HEK293 (cell line): Measurements from ENCODE around the gene HOXB8.

ENCODE experiments used
- IKZF3 ChIP-seq: fragments of 450-650 bp; IDR thresholded peaks from 2 replicates; pipeline ENCODE4 v1.5.0; 2018; ENCODE audit warnings: missing biosample characterization, mild to moderate bottlenecking, missing genetic modification characterization, moderate library complexity
- KLF7 ChIP-seq: fragments of 450-650 bp; formaldehyde crosslinking; IDR thresholded peaks from 2 replicates; pipeline ENCODE4 v1.5.1; 2016; ENCODE audit warnings: missing biosample characterization, missing genetic modification characterization, borderline replicate concordance
- MYNN ChIP-seq: fragments of 450-650 bp; formaldehyde crosslinking; IDR thresholded peaks from 2 replicates; pipeline ENCODE4 v1.5.1; 2016; ENCODE audit warnings: missing biosample characterization, missing genetic modification characterization, borderline replicate concordance
- PRDM1 ChIP-seq: fragments of 450-650 bp; formaldehyde crosslinking; IDR thresholded peaks from 2 replicates; pipeline ENCODE4; 2016; ENCODE audit warnings: missing biosample characterization, missing genetic modification characterization
- PRDM10 ChIP-seq: fragments of 450-650 bp; formaldehyde crosslinking; IDR thresholded peaks from 2 replicates; pipeline ENCODE4 v1.5.1; 2016; ENCODE audit warnings: missing biosample characterization, missing genetic modification characterization
- YY1 ChIP-seq: fragments of 450-650 bp; formaldehyde crosslinking; IDR thresholded peaks from 2 replicates; pipeline ENCODE4 v1.5.1; 2018; ENCODE audit warnings: missing biosample characterization, missing genetic modification characterization
- ZBTB10 ChIP-seq: fragments of 450-650 bp; formaldehyde crosslinking; IDR thresholded peaks from 2 replicates; pipeline ENCODE4 v1.5.1; 2016; ENCODE audit warnings: missing biosample characterization, missing genetic modification characterization
- ZBTB17 ChIP-seq: fragments of 450-650 bp; formaldehyde crosslinking; IDR thresholded peaks from 2 replicates; pipeline ENCODE4 v1.5.1; 2016; ENCODE audit warnings: missing biosample characterization, missing genetic modification characterization
- ZBTB48 ChIP-seq: fragments of 450-650 bp; formaldehyde crosslinking; IDR thresholded peaks from 2 replicates; pipeline ENCODE4 v1.5.1; 2016; ENCODE audit warnings: missing biosample characterization, missing genetic modification characterization
- ZNF112 ChIP-seq: fragments of 450-650 bp; formaldehyde crosslinking; IDR thresholded peaks from 2 replicates; pipeline ENCODE4 v1.5.0; 2017; ENCODE audit warnings: missing biosample characterization, missing genetic modification characterization
- ZNF138 ChIP-seq: fragments of 450-650 bp; formaldehyde crosslinking; IDR thresholded peaks from 2 replicates; pipeline ENCODE4 v1.5.1; 2016; ENCODE audit warnings: missing biosample characterization, missing genetic modification characterization, borderline replicate concordance
- ZNF211 ChIP-seq: fragments of 450-650 bp; formaldehyde crosslinking; IDR thresholded peaks from 2 replicates; pipeline ENCODE4 v1.5.1; 2016; ENCODE audit warnings: low read depth, missing biosample characterization, missing genetic modification characterization
- ZNF221 ChIP-seq: fragments of 450-650 bp; formaldehyde crosslinking; IDR thresholded peaks from 2 replicates; pipeline ENCODE4 v1.5.1; 2017; ENCODE audit warnings: missing biosample characterization, missing genetic modification characterization, borderline replicate concordance
- ZNF302 ChIP-seq: fragments of 450-650 bp; formaldehyde crosslinking; IDR thresholded peaks from 2 replicates; pipeline ENCODE4 v1.5.1; 2016; ENCODE audit warnings: missing biosample characterization, missing genetic modification characterization, low read depth
- ZNF423 ChIP-seq: fragments of 450-650 bp; formaldehyde crosslinking; IDR thresholded peaks from 2 replicates; pipeline ENCODE4 v1.5.1; 2016; ENCODE audit warnings: missing biosample characterization, missing genetic modification characterization
- ZNF473 ChIP-seq: fragments of 450-650 bp; formaldehyde crosslinking; IDR thresholded peaks from 2 replicates; pipeline ENCODE4 v1.5.1; 2017; ENCODE audit warnings: missing biosample characterization, missing genetic modification characterization
- ZNF513 ChIP-seq: fragments of 450-650 bp; IDR thresholded peaks from 2 replicates; pipeline ENCODE4 v1.5.1; 2018; ENCODE audit warnings: missing biosample characterization, missing genetic modification characterization
- ZNF571 ChIP-seq: fragments of 450-650 bp; formaldehyde crosslinking; IDR thresholded peaks from 2 replicates; pipeline ENCODE4 v1.5.0; 2017; ENCODE audit warnings: missing biosample characterization, missing genetic modification characterization
- ZNF596 ChIP-seq: fragments of 450-650 bp; IDR thresholded peaks from 2 replicates; pipeline ENCODE4 v1.5.0; 2018; ENCODE audit warnings: missing biosample characterization, mild to moderate bottlenecking, missing genetic modification characterization, moderate library complexity
- ZNF610 ChIP-seq: fragments of 450-650 bp; formaldehyde crosslinking; IDR thresholded peaks from 2 replicates; pipeline ENCODE4 v1.5.1; 2016; ENCODE audit warnings: missing biosample characterization, missing genetic modification characterization, borderline replicate concordance
- ZNF621 ChIP-seq: fragments of 450-650 bp; formaldehyde crosslinking; IDR thresholded peaks from 2 replicates; pipeline ENCODE4 v1.5.1; 2017; ENCODE audit warnings: missing biosample characterization, missing genetic modification characterization
- ZNF624 ChIP-seq: fragments of 450-650 bp; formaldehyde crosslinking; IDR thresholded peaks from 2 replicates; pipeline ENCODE4 v1.5.1; 2017; ENCODE audit warnings: missing biosample characterization, missing genetic modification characterization
- ZNF629 ChIP-seq: fragments of 450-650 bp; formaldehyde crosslinking; IDR thresholded peaks from 2 replicates; pipeline ENCODE4 v1.5.1; 2017; ENCODE audit warnings: missing biosample characterization, missing genetic modification characterization
- ZNF677 ChIP-seq: fragments of 450-650 bp; IDR thresholded peaks from 2 replicates; pipeline ENCODE4 v1.5.0; 2018; ENCODE audit warnings: missing biosample characterization, mild to moderate bottlenecking, missing genetic modification characterization, moderate library complexity
- ZNF707 ChIP-seq: fragments of 450-650 bp; formaldehyde crosslinking; IDR thresholded peaks from 2 replicates; pipeline ENCODE4 v1.5.1; 2016; ENCODE audit warnings: missing biosample characterization, missing genetic modification characterization
- ZNF747 ChIP-seq: fragments of 450-650 bp; formaldehyde crosslinking; IDR thresholded peaks from 2 replicates; pipeline ENCODE4 v1.5.1; 2016; ENCODE audit warnings: missing biosample characterization, missing genetic modification characterization
- ZNF768 ChIP-seq: fragments of 450-650 bp; formaldehyde crosslinking; IDR thresholded peaks from 2 replicates; pipeline ENCODE4 v1.5.1; 2018; ENCODE audit warnings: missing biosample characterization, mild to moderate bottlenecking, missing genetic modification characterization
- ZNF776 ChIP-seq: fragments of 450-650 bp; formaldehyde crosslinking; IDR thresholded peaks from 2 replicates; pipeline ENCODE4 v1.5.0; 2017; ENCODE audit warnings: missing biosample characterization, missing genetic modification characterization, borderline replicate concordance
- TF ChIP-seq, protein P1 (sequence below): fragments of 450-650 bp; formaldehyde crosslinking; IDR thresholded peaks from 2 replicates; pipeline ENCODE4 v1.5.1; 2016; ENCODE audit warnings: missing biosample characterization, missing genetic modification characterization
- TF ChIP-seq, protein P2 (sequence below): fragments of 450-650 bp; formaldehyde crosslinking; IDR thresholded peaks from 2 replicates; pipeline ENCODE4 v1.5.1; 2016; ENCODE audit warnings: missing biosample characterization, missing genetic modification characterization

HOXB8 gene

DNA sequence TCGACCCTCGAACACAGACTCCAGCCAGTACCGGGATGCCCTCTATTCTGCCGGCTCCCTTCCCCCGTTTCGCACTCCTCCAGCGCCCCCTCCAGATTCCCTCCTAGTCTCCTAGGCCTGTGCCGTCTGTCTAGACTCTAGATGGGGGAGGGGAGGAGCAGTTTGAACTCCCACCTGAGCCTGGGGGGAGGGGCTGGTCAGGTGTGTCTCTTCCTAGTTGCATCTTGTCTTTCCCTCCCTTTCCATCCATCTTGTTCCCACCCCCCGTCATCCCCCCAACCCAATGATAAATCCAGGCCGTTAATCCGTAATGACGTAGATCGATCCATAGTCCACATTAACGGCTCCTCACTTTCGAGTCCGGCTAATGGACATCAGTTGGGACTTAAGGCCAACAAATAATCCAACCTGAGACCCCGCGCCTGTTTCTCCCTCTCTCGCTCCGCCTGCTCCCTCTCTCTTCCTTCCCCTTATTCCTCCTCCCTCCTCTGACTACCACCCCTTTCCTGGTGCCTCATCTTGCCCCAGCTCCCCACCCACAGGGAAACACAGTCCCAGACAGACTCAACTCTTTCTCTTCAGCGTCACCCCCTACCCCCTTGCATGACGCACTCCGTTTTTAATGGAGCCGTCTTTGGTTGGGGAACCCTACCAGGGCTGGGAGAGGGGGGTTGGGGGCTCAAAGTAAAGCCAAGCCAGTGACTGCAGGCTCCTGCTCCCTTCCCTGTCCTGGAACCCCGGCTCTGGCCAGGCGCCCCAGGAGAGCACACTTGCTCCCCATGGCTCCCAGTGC, 18.2 kb downstream of the HOXB8 start (continued):
- TF ChIP-seq ZBTB10 (tag by site-specific recombination) (no peak), MYNN (0 out of 2 replicates have a peak, but pooled peaks have one; percentile 10), ZBTB48 (tag by site-specific recombination) (peak; percentile 54; the same call in 1 of the 2 replicates), ZNF776 (tag by site-specific recombination) (no peak), ZNF629 (peak; percentile 95), KLF7 (tag by site-specific recombination) (no peak), ZNF423 (tag by site-specific recombination) (peak; percentile 30; the same call in 1 of the 2 replicates), ZNF473 (no peak), ZNF621 (tag by site-specific recombination) (no peak), ZNF624 (tag by site-specific recombination) (no peak), PRDM10 (tag by site-specific recombination) (peak; percentile 93), ZNF571 (tag by site-specific recombination) (no peak), ZNF596 (tag by site-specific recombination) (peak; percentile 44; the same call in 1 of the 2 replicates), ZNF211 (no peak), ZNF513 (no peak), YY1 (peak; percentile 49; the same call in 1 of the 2 replicates), ZNF138 (no peak), ZBTB17 (peak; percentile 74), ZNF610 (tag by site-specific recombination) (no peak), ZNF112 (tag by site-specific recombination) (no peak), ZNF302 (tag by site-specific recombination) (no peak), ZNF747 (tag by site-specific recombination) (no peak), ZNF677 (tag by site-specific recombination) (no peak), ZNF768 (tag by site-specific recombination) (no peak), IKZF3 (peak; percentile 76), PRDM1 (no peak), ZNF707 (tag by site-specific recombination) (no peak), ZNF221 (tag by site-specific recombination) (no peak)
- TF ChIP-seq, protein P1, sequence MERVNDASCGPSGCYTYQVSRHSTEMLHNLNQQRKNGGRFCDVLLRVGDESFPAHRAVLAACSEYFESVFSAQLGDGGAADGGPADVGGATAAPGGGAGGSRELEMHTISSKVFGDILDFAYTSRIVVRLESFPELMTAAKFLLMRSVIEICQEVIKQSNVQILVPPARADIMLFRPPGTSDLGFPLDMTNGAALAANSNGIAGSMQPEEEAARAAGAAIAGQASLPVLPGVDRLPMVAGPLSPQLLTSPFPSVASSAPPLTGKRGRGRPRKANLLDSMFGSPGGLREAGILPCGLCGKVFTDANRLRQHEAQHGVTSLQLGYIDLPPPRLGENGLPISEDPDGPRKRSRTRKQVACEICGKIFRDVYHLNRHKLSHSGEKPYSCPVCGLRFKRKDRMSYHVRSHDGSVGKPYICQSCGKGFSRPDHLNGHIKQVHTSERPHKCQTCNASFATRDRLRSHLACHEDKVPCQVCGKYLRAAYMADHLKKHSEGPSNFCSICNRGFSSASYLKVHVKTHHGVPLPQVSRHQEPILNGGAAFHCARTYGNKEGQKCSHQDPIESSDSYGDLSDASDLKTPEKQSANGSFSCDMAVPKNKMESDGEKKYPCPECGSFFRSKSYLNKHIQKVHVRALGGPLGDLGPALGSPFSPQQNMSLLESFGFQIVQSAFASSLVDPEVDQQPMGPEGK (tag by site-specific recombination) = peak; percentile 79
- TF ChIP-seq, protein P2, sequence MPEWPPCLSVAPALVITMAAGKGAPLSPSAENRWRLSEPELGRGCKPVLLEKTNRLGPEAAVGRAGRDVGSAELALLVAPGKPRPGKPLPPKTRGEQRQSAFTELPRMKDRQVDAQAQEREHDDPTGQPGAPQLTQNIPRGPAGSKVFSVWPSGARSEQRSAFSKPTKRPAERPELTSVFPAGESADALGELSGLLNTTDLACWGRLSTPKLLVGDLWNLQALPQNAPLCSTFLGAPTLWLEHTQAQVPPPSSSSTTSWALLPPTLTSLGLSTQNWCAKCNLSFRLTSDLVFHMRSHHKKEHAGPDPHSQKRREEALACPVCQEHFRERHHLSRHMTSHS (tag by site-specific recombination) = no peak
